IPS-11a (cell line): Measurements from ENCODE around the gene AFF1.
"Not testable (repeated sequence)": the region's sequence is repeated elsewhere in the genome, so short reads cannot be mapped to it uniquely, and the experiment has no call there.

ENCODE experiments used
- H3K4me3 ChIP-seq: one replicate; pipeline ENCODE4 v1.5.1; 2013; ENCODE audit warnings: low read depth, low read length, control low read depth

Gene AFF1

DNA sequence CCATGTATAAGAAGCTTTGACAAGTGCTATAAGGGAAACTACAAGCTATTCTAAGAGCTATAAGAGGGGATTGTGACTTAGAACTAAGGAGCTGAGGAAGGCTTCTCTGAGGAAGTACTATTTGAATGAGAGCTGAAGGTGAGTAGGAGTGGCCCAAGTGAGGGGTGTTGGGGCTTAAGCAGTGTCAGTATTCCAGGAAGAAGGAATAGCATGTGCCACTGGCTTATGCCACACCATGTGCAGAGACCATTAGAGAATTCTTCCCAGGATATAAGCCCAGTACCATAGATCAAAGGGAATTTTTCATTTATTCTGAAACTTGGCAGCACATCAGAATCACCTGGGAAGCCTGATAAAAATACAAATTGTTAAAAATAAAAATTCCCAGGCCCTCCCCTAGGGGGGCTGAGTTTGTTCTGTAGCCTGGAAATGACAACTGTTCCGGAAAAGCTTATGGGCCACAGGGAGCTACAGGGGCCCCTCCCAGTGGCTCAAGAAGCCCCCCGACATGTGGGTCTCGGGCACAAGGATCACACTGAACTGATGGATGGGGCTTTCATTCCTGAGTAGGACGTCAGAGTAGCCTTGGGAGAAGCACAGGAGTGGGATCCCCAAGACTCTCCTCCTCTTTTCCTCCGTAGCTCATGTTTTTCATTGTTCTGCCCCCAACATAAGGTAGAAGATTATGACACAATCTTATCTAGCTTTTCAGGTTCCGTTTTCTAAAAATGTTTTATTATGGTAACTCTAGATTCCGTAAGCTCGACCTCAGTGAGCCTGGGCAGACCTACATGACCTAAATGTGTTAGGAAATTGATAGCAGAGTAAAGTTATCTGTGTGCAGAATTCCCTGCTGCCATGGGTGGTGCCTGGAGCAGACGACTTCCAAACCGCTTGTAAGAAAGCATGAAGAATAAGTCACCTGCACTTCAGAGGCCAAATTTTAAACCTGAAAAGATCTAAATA is 119.3 kb downstream of the AFF1 start:
- H3K4me3 ChIP-seq: no peak overlapping the region

DNA sequence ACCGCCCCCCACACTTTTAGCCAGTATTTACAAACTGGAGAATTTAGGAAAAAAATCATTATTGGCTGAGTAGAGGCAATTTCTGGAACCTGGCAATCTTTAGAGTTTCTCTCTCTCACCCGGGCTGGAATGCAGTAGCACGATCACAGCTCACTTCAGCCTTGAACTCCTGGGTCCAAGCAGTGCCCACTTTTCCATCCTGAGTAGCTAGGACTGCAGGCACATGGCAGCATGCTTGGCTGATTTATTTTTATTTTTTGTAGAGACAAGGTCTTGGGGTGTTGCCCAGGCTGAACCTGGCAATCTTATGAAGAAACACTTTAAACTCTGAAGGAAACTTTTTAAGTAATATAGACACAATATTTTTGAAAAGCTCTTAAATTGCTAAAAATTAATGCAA is 120.1 kb downstream of the AFF1 start:
- H3K4me3 ChIP-seq: no peak overlapping the region

DNA sequence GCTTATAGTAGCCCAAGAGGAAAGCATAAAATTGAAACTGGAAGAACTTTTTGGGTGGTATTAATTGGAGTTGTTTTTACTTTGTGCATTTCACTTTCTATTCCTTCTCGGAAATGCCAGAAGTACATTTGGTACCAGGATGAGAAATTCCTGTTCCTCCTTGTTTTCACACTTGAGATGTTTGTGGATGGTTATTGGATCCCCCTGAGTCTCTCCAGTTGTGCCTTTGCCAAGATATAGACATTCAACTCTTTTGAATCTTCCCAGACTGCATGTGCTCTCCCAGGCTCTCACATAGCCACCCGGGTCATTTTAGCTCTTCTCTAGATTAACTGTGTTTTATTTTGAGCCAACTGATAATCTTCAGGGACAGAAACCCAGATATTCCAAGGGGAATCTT is 120.5 kb downstream of the AFF1 start:
- no peak overlapping the region for H3K4me3 ChIP-seq

DNA sequence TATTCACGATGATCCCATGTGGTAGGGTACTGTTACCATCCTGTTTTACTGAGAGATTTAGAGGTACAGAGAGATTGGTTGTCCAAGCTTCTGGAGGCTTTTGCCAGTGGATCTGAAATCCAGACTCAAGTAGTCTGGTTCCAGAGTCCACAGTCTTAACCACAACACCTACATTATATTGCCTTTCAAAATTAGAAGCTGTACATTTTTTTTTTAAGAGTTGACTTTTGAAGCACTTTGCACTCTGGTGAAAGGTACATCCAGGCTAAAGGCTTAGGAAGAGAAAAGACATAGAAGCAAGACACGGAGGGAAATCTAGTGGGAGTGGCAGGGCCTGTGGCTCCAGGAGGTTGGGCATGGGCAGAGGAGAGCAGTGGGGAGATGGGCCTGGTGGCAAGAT is 122.1 kb downstream of the AFF1 start:
- H3K4me3 ChIP-seq: no peak overlapping the region

DNA sequence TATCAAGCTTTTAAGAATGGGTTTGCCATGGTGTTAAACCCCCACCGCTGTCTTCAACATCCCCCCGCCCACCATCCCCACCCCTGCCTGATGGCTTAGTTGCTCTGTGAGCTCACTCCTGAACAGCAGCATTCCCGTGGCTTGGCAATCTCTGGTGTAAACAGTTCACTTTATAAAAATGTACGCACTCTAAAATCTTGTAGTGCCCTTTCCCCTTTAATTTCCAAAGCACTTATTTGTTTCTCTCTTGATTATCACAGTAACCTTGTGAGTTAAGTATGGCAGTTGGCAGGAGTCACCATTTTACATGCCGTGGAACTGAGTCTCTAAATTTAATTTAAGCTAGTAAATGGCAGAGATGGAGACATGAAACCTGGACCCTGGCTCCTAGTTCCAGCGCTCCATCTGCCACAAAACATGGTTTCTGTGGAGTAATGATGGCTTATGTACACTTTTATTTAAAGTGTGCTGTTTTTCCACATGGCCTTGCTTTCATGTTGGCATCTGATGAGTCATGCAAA is 123.1 kb downstream of the AFF1 start:
- no peak overlapping the region for H3K4me3 ChIP-seq

DNA sequence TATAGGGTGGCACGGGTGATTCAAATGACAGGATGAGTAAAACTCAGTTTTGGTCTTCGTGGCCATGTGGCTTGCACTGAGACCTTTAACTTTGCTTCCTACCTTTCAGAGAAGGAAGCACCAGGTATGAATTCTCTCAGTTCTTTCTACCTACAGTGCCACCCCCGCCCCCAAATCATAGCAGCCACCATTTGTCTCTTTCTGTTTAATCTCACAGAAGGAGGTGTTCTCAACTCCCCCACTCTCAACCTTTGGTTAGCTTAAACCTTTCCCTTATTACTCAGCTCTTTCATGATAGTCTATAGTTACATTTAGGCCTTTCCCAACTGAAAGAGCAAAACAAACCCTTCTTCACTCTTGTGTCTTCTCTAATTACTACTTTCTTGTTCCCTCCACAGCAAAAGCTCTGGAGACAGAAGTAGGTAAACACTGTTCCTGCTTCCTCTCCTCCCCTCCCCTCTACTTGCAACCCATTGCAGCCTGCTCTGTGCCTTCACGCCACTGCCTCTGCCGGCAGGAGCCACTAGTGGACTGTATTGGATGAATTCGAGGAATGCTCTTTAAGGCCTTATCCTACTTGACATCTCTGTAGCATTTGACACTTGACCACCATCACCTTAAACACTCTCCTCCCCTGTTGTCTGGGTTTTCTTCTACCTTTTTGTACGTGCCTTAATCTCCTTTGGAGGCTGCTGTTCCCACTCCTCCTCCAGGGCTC is 123.7 kb downstream of the AFF1 start:
- no peak overlapping the region for H3K4me3 ChIP-seq

DNA sequence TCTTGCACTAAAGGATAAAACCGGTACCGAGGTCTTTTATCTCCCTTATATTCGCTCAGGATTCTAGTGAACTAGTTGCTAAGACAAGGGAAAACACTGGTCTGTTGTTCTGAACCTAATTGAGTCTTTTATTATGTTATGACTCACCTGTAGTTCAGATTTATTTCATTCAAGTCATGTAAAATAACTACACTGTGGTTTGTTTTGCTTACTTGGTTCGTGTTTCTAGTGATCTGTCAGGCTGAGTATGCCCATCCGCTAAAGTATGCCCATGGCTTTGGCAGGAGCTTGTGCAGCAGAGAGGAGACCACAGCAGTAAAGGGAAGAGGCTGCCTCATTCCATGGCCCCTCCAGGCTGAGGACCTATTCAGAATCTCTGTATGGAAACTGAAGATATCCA is 126.1 kb downstream of the AFF1 start:
- no peak overlapping the region for H3K4me3 ChIP-seq

DNA sequence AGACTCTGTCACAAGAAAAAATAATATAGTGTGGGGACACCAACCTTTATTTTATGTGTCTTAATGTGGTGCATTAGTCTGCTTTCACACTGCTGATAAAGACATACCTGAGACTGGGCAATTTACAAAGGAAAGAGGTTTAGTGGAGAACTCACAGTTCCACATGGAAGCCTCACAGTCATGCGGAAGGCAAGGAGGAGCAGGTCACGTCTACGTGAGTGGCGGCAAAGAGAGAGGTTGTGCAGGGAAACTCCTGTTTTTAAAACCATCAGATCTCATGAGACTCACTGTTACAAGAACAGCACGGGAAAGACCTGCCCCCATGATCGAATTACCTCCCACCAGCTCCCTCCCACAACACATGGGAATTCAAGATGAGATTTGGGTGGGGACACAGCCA is 130.2 kb downstream of the AFF1 start:
- H3K4me3 ChIP-seq: no peak overlapping the region

DNA sequence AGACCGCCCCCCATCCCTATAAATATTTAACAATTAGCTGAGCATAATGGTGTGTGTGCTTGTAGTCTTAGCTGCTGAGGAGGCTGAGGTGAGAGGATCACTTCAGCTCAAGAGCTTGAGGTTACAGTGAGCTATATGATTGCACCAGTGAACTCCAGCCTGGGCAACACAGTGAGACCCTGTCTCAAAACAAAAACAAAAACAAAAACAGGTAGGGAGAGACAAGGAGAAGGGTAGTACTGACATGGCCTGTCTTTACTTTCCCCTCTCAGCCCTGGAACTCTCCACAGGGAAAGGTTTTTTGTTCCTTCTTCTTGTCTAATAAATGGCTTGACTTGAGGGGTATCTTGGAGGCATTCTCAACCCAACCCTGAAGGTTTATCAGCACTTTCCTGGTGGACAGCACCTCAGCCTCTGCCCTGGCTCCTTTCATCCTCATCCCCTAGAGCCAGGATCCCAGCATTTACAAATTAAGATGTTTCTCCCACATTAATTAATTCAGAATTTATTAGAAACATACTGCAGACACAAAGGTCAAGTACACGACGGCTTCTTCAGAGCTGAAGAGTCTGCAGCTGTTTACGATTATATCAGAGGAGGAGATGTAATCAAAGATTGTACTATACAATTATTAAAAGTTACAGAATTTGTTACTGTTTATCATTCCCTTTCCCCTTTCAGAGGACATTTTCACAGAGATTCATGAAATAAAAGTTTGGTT is 131.8 kb downstream of the AFF1 start:
- no peak overlapping the region for H3K4me3 ChIP-seq

DNA sequence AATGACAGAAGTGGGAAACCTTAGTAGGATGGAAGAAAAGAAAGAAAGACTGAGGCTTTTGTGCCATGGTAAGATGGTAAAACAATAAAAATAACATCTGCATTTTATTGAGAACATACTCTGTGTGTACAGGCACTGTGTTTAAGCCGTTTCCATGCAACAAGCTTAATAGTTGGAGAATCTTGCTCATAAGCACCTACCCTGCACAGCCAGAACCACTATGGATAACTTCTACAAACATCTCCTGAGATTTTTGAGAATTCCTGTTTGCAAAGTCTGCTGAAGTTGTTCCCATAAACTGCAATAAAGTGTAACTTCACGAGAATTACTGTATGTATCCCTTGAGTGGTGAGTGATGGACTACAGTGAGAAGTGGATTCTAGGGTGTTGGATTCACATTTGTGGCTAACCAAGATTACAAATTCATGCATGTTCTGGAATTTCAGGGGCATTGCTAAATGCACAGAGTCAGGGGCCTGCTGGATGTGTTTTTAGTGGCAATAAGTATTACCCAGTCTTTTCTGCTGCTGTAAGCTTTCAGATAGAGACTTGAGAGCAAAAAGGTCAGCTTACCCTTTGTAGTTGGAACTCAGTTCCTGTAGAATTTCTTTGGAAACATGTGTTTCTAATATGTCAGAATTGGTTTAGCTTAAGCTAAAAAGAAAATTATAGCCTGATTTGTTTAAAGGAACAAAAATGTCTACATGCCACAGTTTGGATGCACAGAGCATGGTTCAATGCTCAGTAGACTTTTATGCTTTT is 132.5 kb downstream of the AFF1 start:
- no peak overlapping the region for H3K4me3 ChIP-seq

DNA sequence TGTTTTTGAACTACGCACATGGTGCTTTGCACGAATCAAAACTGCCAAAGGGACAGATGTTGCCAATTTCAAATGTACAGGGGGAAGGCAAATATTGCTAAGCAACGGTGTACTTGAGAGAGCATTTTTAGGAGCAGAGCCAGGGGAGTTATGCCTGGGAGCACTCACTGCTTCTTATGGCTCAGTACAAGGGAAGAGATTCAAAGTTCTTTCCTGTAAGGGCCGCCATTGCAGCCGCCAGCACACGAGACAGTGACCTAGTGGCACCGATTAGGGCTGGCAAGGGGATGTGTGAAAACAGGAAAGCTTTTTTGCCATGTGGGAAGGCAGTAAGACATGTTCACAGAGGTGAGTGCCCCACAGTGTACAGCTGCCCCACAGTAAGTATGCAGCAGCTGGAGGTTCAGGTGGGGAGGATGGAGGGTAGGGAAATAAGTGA is 133.8 kb downstream of the AFF1 start:
- no peak overlapping the region for H3K4me3 ChIP-seq

DNA sequence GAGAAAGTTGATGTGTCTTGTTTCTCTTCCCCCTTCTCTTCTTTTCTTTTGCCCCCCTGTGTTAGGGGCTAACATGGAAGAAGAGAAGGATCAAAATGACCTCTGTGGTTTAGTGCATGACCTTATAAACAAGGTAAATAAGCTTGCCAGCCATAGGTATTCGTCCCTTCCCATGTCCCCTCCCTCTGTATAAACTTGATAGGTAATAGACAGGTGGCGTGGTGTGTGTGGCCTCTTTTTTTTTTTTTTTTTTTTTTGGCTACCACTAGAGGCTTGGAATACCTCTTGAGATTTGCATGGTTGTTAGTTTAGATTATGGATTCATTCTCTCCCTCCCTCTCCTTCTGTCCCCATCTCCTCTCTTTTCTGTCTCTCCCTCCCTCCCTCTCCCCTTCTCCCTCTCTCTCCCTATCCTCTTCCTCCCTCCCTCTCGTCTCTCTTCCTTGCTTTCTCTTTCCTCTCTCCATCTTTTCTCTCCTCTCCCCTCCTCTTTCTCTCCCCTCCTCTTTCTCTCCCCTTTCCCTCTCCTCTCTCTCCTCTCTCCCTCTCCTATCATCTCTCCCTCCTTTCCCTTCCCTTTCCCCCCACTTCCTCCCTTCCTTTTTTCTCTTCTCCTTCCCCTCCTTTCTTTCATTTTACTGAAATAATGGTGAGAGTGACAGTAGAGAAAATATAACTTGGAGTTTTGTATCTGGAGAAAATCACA is 134.4 kb downstream of the AFF1 start:
- no peak overlapping the region for H3K4me3 ChIP-seq

DNA sequence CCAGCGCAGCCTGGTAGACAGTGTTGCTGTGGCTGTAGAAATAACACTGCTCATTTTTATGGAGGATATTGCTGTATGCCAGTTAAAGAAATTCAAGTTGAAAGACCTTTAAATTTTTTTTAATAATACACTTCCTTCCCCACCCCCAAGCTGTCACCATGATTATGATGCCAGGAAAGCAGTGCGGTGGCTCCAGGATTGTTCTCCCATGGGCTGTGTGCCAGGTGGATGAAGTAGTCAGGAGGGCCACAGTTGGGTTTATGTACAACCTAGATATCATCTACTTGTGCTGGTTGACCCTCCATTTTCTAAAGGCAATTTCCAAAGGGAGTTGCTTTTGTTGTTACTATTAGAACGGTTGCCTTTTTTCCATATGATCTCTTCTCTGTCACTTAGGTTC is 136.6 kb downstream of the AFF1 start:
- no peak overlapping the region for H3K4me3 ChIP-seq

DNA sequence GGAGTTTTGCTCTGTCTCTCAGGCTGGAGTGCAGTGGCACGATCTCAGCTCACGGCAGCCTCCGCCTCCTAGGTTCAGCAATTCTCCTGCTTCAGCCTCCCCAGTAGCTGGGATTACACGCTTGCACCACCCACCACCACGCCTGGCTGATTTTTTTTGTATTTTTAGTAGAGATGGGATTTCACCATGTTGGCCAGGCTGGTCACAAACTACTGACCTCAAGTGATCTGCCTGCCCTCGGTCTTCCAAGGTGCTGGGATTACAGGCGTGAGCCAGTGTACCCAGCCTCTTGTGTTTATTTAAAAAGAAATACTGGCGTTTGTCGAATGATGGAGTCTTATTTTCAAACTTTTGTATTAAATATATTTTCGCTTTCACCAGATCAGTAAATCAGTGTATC is 137.7 kb downstream of the AFF1 start:
- H3K4me3 ChIP-seq: not testable (repeated sequence)

DNA sequence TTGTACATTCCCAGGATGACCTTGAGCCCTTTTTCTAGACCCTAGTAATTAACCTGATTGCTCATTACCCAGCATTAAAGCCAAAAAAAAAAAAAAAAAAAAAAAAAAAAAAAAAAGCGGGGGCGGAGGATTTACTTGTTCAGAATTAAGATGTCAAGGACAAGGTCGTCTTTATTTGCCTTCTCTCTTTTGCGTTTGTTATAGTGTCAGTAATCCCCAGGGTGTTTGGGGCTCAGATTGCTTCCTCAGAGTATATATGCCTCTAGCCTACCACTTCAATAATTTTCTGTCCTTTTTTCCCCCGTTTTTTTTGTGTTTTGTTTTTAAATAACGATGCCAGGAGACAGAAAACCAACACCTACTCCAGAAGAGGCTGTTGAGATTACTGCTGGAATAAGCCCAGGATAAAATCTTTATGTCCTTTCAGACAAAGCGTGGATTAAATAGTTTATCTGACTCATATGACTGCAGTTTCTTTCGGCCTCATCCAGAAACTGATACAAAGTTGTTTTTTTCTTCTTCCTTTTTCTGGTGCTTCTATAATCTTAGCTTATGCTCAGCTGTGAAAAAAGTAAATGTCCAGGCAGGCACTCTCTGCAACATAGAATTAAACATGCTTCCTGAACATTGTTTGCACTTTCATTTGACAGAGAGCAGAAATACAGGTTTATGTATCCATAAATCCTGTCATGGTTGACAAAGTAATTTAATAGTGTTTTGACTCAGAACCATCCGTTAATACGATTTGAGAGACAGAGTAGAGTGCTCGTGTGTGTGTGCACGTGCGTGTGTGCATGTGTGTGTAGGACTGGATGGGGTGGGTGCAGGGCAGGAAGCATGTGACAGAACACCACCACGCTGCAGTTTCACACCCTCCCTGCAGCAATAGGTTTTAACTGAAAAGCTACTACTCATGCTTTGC is 138.6 kb downstream of the AFF1 start:
- no peak overlapping the region for H3K4me3 ChIP-seq

DNA sequence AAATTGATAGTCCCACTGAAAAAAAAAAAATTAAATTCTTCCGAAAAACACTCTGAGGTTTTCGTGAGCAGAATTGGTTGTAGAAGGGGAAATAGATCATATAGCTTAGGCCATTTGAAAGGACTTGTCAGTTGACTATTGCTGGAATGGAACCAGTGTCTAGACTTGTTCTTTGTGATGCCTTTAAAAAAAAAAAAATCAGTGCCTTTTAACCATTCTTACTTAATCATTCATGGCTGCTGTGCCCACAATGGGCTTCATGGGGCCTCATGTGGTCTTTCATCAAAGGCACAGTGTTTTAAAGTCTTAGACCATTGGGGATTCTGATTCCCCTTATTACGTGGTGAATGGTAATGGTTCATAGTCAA is 139.3 kb downstream of the AFF1 start:
- no peak overlapping the region for H3K4me3 ChIP-seq

DNA sequence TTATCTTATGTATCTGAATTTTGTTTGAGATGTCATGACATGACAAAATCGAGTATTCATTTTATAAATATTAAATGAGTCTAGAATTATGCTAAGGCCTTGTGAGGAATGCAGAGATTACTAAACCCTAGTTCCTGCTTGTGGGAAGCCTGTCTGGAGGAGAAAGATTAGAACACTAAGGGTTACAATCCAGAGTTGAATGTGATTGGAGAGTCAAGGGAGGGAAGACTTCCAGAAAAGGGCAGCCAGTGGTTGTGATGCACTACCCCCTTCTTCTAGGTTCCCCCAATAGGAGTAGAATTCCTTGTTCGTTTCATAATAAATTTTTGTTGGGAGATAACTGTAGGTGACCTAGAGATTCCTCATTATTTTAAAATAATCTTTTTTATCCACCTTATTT is 141.1 kb downstream of the AFF1 start:
- H3K4me3 ChIP-seq: no peak overlapping the region

DNA sequence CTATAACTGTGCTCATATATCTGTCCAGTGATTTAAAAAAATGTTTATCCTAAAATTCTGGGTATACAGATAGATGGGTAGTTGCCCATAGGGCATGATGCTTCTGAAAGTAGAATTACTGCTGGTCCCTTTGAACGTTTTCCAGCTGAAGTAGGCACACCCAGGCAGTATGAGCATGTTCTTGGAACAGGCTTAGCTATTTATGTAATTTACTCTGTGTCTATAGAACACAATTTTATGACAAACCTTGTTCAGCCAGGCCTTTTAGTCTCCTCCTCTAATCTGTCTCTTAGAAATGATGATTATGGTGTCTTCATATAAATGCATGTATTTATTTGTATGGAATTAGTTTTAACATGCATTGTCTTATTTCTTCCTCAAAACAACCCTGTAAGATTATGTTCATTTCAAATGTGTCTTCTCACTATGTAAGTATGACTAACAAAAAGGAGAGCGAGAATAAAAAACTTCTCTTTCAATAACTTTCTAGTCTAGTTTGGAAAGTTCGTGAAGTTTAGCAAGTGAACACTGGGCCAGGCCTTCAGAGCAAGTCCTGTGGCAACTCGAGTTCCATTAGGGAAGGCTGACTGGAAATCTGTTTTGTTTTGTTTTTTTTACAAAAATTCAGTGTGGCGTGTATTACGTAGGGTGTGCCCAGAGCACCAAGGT is 142.0 kb downstream of the AFF1 start:
- no peak overlapping the region for H3K4me3 ChIP-seq
